Measurements from ENCODE around the gene ZDHHC14. TPM values are rescaled to one million over a fixed set of nuclear protein-coding genes. Genes with fewer than 3 reads are reported as not detected.

Gene ZDHHC14
- total and polyA plus RNA-seq, 2 of the 8 experiments (the other 6 are each of a cell fraction or from before 2014, with no cell fraction given) = 2.9 to 5.3 TPM

DNA sequence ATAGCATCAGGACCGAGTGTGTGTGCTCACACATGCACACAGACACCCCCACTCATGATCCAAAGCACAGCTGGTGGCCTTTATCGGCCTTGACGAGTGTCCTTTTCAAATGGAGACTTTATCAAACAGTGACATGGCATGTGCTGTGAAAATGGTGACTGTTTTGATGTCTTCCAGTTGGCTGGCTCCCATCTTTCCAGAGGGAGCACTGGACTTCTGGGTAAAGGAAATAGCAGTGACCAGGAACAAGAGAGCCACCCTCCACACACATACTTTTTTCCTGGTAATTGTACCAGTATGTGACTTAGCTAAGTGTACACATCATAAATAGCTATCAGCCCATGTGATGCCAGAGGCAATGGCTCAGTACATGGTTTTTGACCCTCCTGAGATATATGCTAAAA, 52.7 kb downstream of the ZDHHC14 start (continued):
- TF ChIP-seq, protein P1, sequence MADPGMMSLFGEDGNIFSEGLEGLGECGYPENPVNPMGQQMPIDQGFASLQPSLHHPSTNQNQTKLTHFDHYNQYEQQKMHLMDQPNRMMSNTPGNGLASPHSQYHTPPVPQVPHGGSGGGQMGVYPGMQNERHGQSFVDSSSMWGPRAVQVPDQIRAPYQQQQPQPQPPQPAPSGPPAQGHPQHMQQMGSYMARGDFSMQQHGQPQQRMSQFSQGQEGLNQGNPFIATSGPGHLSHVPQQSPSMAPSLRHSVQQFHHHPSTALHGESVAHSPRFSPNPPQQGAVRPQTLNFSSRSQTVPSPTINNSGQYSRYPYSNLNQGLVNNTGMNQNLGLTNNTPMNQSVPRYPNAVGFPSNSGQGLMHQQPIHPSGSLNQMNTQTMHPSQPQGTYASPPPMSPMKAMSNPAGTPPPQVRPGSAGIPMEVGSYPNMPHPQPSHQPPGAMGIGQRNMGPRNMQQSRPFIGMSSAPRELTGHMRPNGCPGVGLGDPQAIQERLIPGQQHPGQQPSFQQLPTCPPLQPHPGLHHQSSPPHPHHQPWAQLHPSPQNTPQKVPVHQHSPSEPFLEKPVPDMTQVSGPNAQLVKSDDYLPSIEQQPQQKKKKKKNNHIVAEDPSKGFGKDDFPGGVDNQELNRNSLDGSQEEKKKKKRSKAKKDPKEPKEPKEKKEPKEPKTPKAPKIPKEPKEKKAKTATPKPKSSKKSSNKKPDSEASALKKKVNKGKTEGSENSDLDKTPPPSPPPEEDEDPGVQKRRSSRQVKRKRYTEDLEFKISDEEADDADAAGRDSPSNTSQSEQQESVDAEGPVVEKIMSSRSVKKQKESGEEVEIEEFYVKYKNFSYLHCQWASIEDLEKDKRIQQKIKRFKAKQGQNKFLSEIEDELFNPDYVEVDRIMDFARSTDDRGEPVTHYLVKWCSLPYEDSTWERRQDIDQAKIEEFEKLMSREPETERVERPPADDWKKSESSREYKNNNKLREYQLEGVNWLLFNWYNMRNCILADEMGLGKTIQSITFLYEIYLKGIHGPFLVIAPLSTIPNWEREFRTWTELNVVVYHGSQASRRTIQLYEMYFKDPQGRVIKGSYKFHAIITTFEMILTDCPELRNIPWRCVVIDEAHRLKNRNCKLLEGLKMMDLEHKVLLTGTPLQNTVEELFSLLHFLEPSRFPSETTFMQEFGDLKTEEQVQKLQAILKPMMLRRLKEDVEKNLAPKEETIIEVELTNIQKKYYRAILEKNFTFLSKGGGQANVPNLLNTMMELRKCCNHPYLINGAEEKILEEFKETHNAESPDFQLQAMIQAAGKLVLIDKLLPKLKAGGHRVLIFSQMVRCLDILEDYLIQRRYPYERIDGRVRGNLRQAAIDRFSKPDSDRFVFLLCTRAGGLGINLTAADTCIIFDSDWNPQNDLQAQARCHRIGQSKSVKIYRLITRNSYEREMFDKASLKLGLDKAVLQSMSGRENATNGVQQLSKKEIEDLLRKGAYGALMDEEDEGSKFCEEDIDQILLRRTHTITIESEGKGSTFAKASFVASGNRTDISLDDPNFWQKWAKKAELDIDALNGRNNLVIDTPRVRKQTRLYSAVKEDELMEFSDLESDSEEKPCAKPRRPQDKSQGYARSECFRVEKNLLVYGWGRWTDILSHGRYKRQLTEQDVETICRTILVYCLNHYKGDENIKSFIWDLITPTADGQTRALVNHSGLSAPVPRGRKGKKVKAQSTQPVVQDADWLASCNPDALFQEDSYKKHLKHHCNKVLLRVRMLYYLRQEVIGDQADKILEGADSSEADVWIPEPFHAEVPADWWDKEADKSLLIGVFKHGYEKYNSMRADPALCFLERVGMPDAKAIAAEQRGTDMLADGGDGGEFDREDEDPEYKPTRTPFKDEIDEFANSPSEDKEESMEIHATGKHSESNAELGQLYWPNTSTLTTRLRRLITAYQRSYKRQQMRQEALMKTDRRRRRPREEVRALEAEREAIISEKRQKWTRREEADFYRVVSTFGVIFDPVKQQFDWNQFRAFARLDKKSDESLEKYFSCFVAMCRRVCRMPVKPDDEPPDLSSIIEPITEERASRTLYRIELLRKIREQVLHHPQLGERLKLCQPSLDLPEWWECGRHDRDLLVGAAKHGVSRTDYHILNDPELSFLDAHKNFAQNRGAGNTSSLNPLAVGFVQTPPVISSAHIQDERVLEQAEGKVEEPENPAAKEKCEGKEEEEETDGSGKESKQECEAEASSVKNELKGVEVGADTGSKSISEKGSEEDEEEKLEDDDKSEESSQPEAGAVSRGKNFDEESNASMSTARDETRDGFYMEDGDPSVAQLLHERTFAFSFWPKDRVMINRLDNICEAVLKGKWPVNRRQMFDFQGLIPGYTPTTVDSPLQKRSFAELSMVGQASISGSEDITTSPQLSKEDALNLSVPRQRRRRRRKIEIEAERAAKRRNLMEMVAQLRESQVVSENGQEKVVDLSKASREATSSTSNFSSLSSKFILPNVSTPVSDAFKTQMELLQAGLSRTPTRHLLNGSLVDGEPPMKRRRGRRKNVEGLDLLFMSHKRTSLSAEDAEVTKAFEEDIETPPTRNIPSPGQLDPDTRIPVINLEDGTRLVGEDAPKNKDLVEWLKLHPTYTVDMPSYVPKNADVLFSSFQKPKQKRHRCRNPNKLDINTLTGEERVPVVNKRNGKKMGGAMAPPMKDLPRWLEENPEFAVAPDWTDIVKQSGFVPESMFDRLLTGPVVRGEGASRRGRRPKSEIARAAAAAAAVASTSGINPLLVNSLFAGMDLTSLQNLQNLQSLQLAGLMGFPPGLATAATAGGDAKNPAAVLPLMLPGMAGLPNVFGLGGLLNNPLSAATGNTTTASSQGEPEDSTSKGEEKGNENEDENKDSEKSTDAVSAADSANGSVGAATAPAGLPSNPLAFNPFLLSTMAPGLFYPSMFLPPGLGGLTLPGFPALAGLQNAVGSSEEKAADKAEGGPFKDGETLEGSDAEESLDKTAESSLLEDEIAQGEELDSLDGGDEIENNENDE (IDR thresholded peaks at IDR 0.05; ENCODE audit: insufficient replicate concordance, low read length) = no peak
- TF ChIP-seq SP4 (IDR thresholded peaks at IDR 0.05; ENCODE audit: low read length) = no peak
- no peak for TF ChIP-seq TEAD4 (IDR thresholded peaks at IDR 0.05; ENCODE audit: low read depth, low read length)
- no peak for TF ChIP-seq CREB1 (IDR thresholded peaks at IDR 0.05)
- no peak for TF ChIP-seq KDM4A (IDR thresholded peaks at IDR 0.05; ENCODE audit: low read depth, low read length, severe bottlenecking)
- TF ChIP-seq CTBP2 (IDR thresholded peaks at IDR 0.05; ENCODE audit: borderline replicate concordance, insufficient read depth, insufficient read length, low read length) = no peak
- TF ChIP-seq KDM5A (IDR thresholded peaks at IDR 0.05; ENCODE audit: low read length) = no peak
- TF ChIP-seq JUN (IDR thresholded peaks at IDR 0.05; ENCODE audit: low read depth, low read length) = no peak
- TF ChIP-seq YY1 (IDR thresholded peaks at IDR 0.05; ENCODE audit: low read depth, low read length) = no peak
- TF ChIP-seq TAF7 (optimal IDR thresholded peaks at IDR 0.05; ENCODE audit: borderline replicate concordance, low read depth, low read length) = no peak
- no peak for TF ChIP-seq CEBPB (IDR thresholded peaks at IDR 0.05; ENCODE audit: low read depth, low read length)
- no peak for TF ChIP-seq SIX5 (IDR thresholded peaks at IDR 0.05; ENCODE audit: low read depth, low read length)
- TF ChIP-seq CBX5 (IDR thresholded peaks at IDR 0.05; ENCODE audit: low read depth, low read length) = no peak
